ENCODE measurements around the gene PIKFYVE.
"Not testable (repeated sequence)": the region's sequence is repeated elsewhere in the genome, so short reads cannot be mapped to it uniquely, and the experiment has no call there.

Gene PIKFYVE

GRCh38 chr2:208254118-208254870 is 11.8 kb upstream of the PIKFYVE start:
- peak; percentile 35 to 86 (median 72) for DNase-seq

- peak; percentile 59 to 97 (median 94) for DNase-seq
Measured at GRCh38 chr2:208254871-208255556, 11.0 kb upstream of the PIKFYVE start, which contains the start of gene IDH1. Gene IDH1, minus strand, starts transcription at chr2:208255071. Its CDS starts 3,520 bp downstream, at chr2:208251551.

- DNase-seq, result no peak
Measured at GRCh38 chr2:208255557-208256106, 10.4 kb upstream of the PIKFYVE start.

- no peak for DNase-seq
Measured at GRCh38 chr2:208256192-208256782, 9.8 kb upstream of the PIKFYVE start.

GRCh38 chr2:208256849-208257813 is 8.9 kb upstream of the PIKFYVE start:
- DNase-seq, result not testable (repeated sequence)

- peak in 10 of 14 donors; percentile 19 to 72 (median 30) for DNase-seq
Measured at GRCh38 chr2:208265371-208265800, 669 bp upstream of the PIKFYVE start.

- no peak for DNase-seq
Measured at GRCh38 chr2:208266553-208266893, 468 bp downstream of the PIKFYVE start.

GRCh38 chr2:208266936-208267335 is 881 bp downstream of the PIKFYVE start:
- DNase-seq, result no peak

GRCh38 chr2:208267526-208267925 is 1.5 kb downstream of the PIKFYVE start:
- DNase-seq, result not testable (repeated sequence)

GRCh38 chr2:208268156-208268952 is 2.3 kb downstream of the PIKFYVE start:
- DNase-seq, result no peak

- no peak for DNase-seq
Measured at GRCh38 chr2:208269091-208269490, 3.0 kb downstream of the PIKFYVE start.

GRCh38 chr2:208274748-208275147 is 8.7 kb downstream of the PIKFYVE start:
- no peak for DNase-seq

GRCh38 chr2:208278549-208278948 is 12.5 kb downstream of the PIKFYVE start:
- DNase-seq, result no peak

GRCh38 chr2:208279236-208279635 is 13.2 kb downstream of the PIKFYVE start:
- DNase-seq, result no peak

GRCh38 chr2:208280234-208280633 is 14.2 kb downstream of the PIKFYVE start:
- DNase-seq, result no peak

GRCh38 chr2:208280933-208281332 is 14.9 kb downstream of the PIKFYVE start:
- DNase-seq, result no peak

- DNase-seq, result no peak
Measured at GRCh38 chr2:208285853-208286252, 19.8 kb downstream of the PIKFYVE start.

- DNase-seq, result no peak
Measured at GRCh38 chr2:208294482-208295024, 28.5 kb downstream of the PIKFYVE start.

GRCh38 chr2:208295834-208296233 is 29.8 kb downstream of the PIKFYVE start:
- no peak for DNase-seq

GRCh38 chr2:208296610-208297009 is 30.6 kb downstream of the PIKFYVE start:
- no peak for DNase-seq

- no peak for DNase-seq
Measured at GRCh38 chr2:208297961-208298360, 31.9 kb downstream of the PIKFYVE start.

All from C1 segment of cervical spinal cord (tissue), 14 donors.